Progenitor cell of endocrine pancreas (in vitro differentiated cells): ENCODE data around the gene IL1RAPL2. TPM values are rescaled to one million over a fixed set of nuclear protein-coding genes. Genes with fewer than 3 reads are reported as not detected.

Experiments
- DNase-seq: peaks from one replicate; pipeline ENCODE4 v3.0.0; 2021; ENCODE audit warnings: low spot score; ENCODE audit not compliant: unreplicated experiment
- H3K27ac Mint-ChIP-seq: 2 replicates; pipeline ENCODE4 v1.8.0; 2021; ENCODE audit warnings: mild to moderate bottlenecking, moderate library complexity, mixed read lengths
- H3K27me3 Mint-ChIP-seq: 2 replicates; pipeline ENCODE4 v1.8.0; 2021; ENCODE audit warnings: mixed read lengths
- H3K36me3 Mint-ChIP-seq: 2 replicates; pipeline ENCODE4 v1.8.0; 2022; ENCODE audit warnings: mixed read lengths; ENCODE audit not compliant: insufficient read depth
- H3K4me1 Mint-ChIP-seq: 2 replicates; pipeline ENCODE4 v1.8.0; 2021; ENCODE audit warnings: low read depth, mixed read lengths
- H3K4me3 Mint-ChIP-seq: 2 replicates; pipeline ENCODE4 v1.8.0; 2021; ENCODE audit warnings: low read depth, mild to moderate bottlenecking, moderate library complexity, mixed read lengths
- H3K9me3 Mint-ChIP-seq: 2 replicates; pipeline ENCODE4 v1.8.0; 2021; ENCODE audit warnings: low read depth, mixed read lengths
- total RNA-seq: library from RNA; stranded (reverse); gene quantifications from 2 replicates; pipeline ENCODE4 v1.2.1, GENCODE V29; 2021
- TF ChIP-seq, protein P1 (sequence below): fragments of 200-600 bp; sonication (generic); IDR thresholded peaks from one replicate; pipeline ENCODE4 v1.5.0; 2021; ENCODE audit warnings: antibody characterized with exemption, mild to moderate bottlenecking; ENCODE audit not compliant: unreplicated experiment

Gene IL1RAPL2
- total RNA-seq, 1 donor from 2014 or later, result 0.91 TPM

- TF ChIP-seq, protein P1, sequence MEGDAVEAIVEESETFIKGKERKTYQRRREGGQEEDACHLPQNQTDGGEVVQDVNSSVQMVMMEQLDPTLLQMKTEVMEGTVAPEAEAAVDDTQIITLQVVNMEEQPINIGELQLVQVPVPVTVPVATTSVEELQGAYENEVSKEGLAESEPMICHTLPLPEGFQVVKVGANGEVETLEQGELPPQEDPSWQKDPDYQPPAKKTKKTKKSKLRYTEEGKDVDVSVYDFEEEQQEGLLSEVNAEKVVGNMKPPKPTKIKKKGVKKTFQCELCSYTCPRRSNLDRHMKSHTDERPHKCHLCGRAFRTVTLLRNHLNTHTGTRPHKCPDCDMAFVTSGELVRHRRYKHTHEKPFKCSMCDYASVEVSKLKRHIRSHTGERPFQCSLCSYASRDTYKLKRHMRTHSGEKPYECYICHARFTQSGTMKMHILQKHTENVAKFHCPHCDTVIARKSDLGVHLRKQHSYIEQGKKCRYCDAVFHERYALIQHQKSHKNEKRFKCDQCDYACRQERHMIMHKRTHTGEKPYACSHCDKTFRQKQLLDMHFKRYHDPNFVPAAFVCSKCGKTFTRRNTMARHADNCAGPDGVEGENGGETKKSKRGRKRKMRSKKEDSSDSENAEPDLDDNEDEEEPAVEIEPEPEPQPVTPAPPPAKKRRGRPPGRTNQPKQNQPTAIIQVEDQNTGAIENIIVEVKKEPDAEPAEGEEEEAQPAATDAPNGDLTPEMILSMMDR, result no peak
- no peak overlapping the region for H3K4me3 Mint-ChIP-seq
- H3K4me1 Mint-ChIP-seq, result peaks cover 2% of the 10 kb centered on the region
- H3K36me3 Mint-ChIP-seq, result peaks cover 1% of the 10 kb centered on the region
- no peak overlapping the region for H3K27ac Mint-ChIP-seq
- H3K27me3 Mint-ChIP-seq, result no peaks in the 10 kb centered on the region
- DNase-seq, result no peak
- peaks cover 29% of the 10 kb centered on the region for H3K9me3 Mint-ChIP-seq
Measured at GRCh38 chrX:104721854-104722253, 155.9 kb downstream of the IL1RAPL2 start.

- Mint-ChIP-seq H3K9me3 (peaks cover 24% of the 10 kb centered on the region), H3K27ac (no peak overlapping the region), H3K4me3 (no peak overlapping the region), H3K27me3 (no peaks in the 10 kb centered on the region), H3K36me3 (no peaks in the 10 kb centered on the region), H3K4me1 (no peaks in the 10 kb centered on the region)
- DNase-seq, result no peak
- TF ChIP-seq, protein P1, result no peak
Measured at GRCh38 chrX:104728456-104728855, 162.5 kb downstream of the IL1RAPL2 start.

DNA sequence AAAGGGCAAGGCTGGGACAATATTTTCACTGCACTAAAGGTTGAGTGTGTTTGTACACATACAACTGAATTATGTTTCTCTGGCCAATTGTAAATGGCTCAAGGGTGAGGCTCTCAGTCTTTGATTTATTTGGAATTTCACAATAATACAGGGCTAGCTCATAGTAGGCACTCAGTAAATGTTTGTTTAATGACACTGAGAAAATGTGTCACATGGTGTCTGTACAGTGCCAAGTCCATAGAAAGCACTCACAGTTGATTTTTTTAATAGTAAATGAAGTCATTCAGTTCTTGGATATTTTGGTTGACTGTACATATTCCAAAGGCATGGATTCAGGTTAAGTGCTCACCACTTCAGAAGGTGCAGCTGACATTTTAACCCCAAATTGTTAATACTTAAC lies 176.4 kb downstream of the IL1RAPL2 start:
- Mint-ChIP-seq H3K27ac (no peak overlapping the region), H3K36me3 (no peaks in the 10 kb centered on the region), H3K27me3 (no peaks in the 10 kb centered on the region), H3K4me3 (no peak overlapping the region), H3K9me3 (peaks cover 4% of the 10 kb centered on the region), H3K4me1 (peaks cover 13% of the 10 kb centered on the region)
- no peak for DNase-seq
- TF ChIP-seq, protein P1, result no peak

- Mint-ChIP-seq H3K4me3 (no peak overlapping the region), H3K27ac (no peak overlapping the region), H3K9me3 (peaks cover 12% of the 10 kb centered on the region), H3K4me1 (peaks cover 13% of the 10 kb centered on the region), H3K36me3 (no peaks in the 10 kb centered on the region), H3K27me3 (no peaks in the 10 kb centered on the region)
- TF ChIP-seq, protein P1, result no peak
- DNase-seq, result no peak
Measured at GRCh38 chrX:104745152-104745551, 179.2 kb downstream of the IL1RAPL2 start.

- H3K4me3 Mint-ChIP-seq, result no peak overlapping the region
- H3K4me1 Mint-ChIP-seq, result no peaks in the 10 kb centered on the region
- no peak for DNase-seq
- peaks cover 23% of the 10 kb centered on the region for H3K9me3 Mint-ChIP-seq
- TF ChIP-seq, protein P1, result no peak
- H3K27ac Mint-ChIP-seq, result no peak overlapping the region
- H3K36me3 Mint-ChIP-seq, result no peaks in the 10 kb centered on the region
- H3K27me3 Mint-ChIP-seq, result no peaks in the 10 kb centered on the region
Measured at GRCh38 chrX:104749951-104750610, 184.1 kb downstream of the IL1RAPL2 start.
